T-helper 2 cell (primary cell): ENCODE results near the gene ATP13A1.
A peak's percentile ranks its signal among the peaks of the same experiment; 100 is the strongest.
"Not testable (repeated sequence)": the region's sequence is repeated elsewhere in the genome, so short reads cannot be mapped to it uniquely, and the experiment has no call there.

Source experiments
- DNase-seq, 5 experiments: peaks; one replicate each; pipeline versions ENCODE4 v3.0.0 to v3.0.0-alpha.2; 2012 to 2022

Gene ATP13A1

GRCh38 chr19:19619181-19619848 is 44.2 kb downstream of the ATP13A1 start:
- no peak for DNase-seq

- peak; percentile 98 to 99 (median 99) for DNase-seq
Measured at GRCh38 chr19:19618219-19619051, 45.0 kb downstream of the ATP13A1 start, which contains the start of gene PBX4. PBX4 (minus strand) TSS chr19:19618687; CDS start chr19:19618629, 58 bp downstream.

GRCh38 chr19:19615086-19615485 is 48.4 kb downstream of the ATP13A1 start:
- peak in 2 of 5 experiments; percentile 63 to 65 for DNase-seq

- DNase-seq, result no peak
Measured at GRCh38 chr19:19613506-19613905, 50.0 kb downstream of the ATP13A1 start.

GRCh38 chr19:19610376-19611202 is 52.9 kb downstream of the ATP13A1 start:
- no peak for DNase-seq

- not testable (repeated sequence) for DNase-seq
Measured at GRCh38 chr19:19606686-19607085, 56.8 kb downstream of the ATP13A1 start.

- peak in 3 of 5 experiments; percentile 53 to 85 (median 66) for DNase-seq
Measured at GRCh38 chr19:19606021-19606420, 57.5 kb downstream of the ATP13A1 start.

GRCh38 chr19:19602713-19603324 is 60.7 kb downstream of the ATP13A1 start:
- DNase-seq, result no peak

GRCh38 chr19:19602136-19602712 is 61.3 kb downstream of the ATP13A1 start:
- DNase-seq, result peak in 3 of 5 experiments; percentile 49 to 71 (median 64)

- peak in 1 of 5 experiments; percentile 32 for DNase-seq
Measured at GRCh38 chr19:19600793-19601330, 62.6 kb downstream of the ATP13A1 start.

- peak; percentile 29 to 94 (median 64) for DNase-seq
Measured at GRCh38 chr19:19598728-19599451, 64.6 kb downstream of the ATP13A1 start.

GRCh38 chr19:19597809-19598306 is 65.6 kb downstream of the ATP13A1 start:
- DNase-seq, result peak in 4 of 5 experiments; percentile 16 to 95 (median 67)
